ENCODE results near the gene CMC2. TPM values are rescaled to one million over a fixed set of nuclear protein-coding genes. Genes with fewer than 3 reads are reported as not detected.

CMC2 gene
- total RNA-seq, 4 donors from 2014 or later: 8.9 to 37.8 (median 34.1) TPM

- Histone ChIP-seq H3K36me3 (no peaks in the 10 kb centered on the region), H3K4me1 (no peaks in the 10 kb centered on the region), H3K27me3 (no peaks in the 10 kb centered on the region), H3K27ac (no peak overlapping the region), H3K9me3 (no peaks in the 10 kb centered on the region), H3K4me3 (no peak overlapping the region)
- TF ChIP-seq POLR2A (IDR thresholded peaks at IDR 0.05) (no peak), POLR2AphosphoS5 (IDR thresholded peaks at IDR 0.05) (no peak), CTCF (IDR thresholded peaks at IDR 0.05) (no peak), EP300 (IDR thresholded peaks at IDR 0.05) (no peak)
- 93% methylated on average over 4 of the region's 4 CpGs for WGBS
- DNase-seq (ENCODE audit: low spot score in 2 of 2): no peak
Measured at GRCh38 chr16:80968386-80969113, 38.1 kb downstream of the CMC2 start.

- 89% methylated on average over 4 of the region's 4 CpGs for WGBS
- H3K9me3 ChIP-seq: no peaks in the 10 kb centered on the region
- no peak for DNase-seq (ENCODE audit: low spot score in 2 of 2)
- H3K27me3 ChIP-seq: no peaks in the 10 kb centered on the region
- no peak for TF ChIP-seq EP300 (IDR thresholded peaks at IDR 0.05)
- no peak for TF ChIP-seq POLR2A (IDR thresholded peaks at IDR 0.05)
- TF ChIP-seq POLR2AphosphoS5 (IDR thresholded peaks at IDR 0.05): no peak
- no peak for TF ChIP-seq CTCF (IDR thresholded peaks at IDR 0.05)
- H3K36me3 ChIP-seq: no peaks in the 10 kb centered on the region
- no peak overlapping the region for H3K27ac ChIP-seq
- no peaks in the 10 kb centered on the region for H3K4me1 ChIP-seq
- H3K4me3 ChIP-seq: no peak overlapping the region
Measured at GRCh38 chr16:80966617-80967016, 40.1 kb downstream of the CMC2 start.

GRCh38 chr16:80964351-80964750, 42.3 kb downstream of the CMC2 start:
- no peaks in the 10 kb centered on the region for H3K36me3 ChIP-seq
- WGBS: 48% methylated on average over 2 of the region's 2 CpGs
- H3K27me3 ChIP-seq: no peaks in the 10 kb centered on the region
- H3K4me1 ChIP-seq: no peaks in the 10 kb centered on the region
- no peak for TF ChIP-seq EP300 (IDR thresholded peaks at IDR 0.05)
- no peak for TF ChIP-seq CTCF (IDR thresholded peaks at IDR 0.05)
- no peak for TF ChIP-seq POLR2A (IDR thresholded peaks at IDR 0.05)
- TF ChIP-seq POLR2AphosphoS5 (IDR thresholded peaks at IDR 0.05): no peak
- H3K27ac ChIP-seq: no peak overlapping the region
- H3K4me3 ChIP-seq: no peak overlapping the region
- no peak for DNase-seq (ENCODE audit: low spot score in 2 of 2)
- peaks cover 13% of the 10 kb centered on the region for H3K9me3 ChIP-seq

GRCh38 chr16:80962879-80963278, 43.8 kb downstream of the CMC2 start:
- Histone ChIP-seq H3K4me1 (no peaks in the 10 kb centered on the region), H3K36me3 (no peaks in the 10 kb centered on the region), H3K27ac (no peak overlapping the region), H3K27me3 (no peaks in the 10 kb centered on the region), H3K9me3 (peaks cover 27% of the 10 kb centered on the region), H3K4me3 (no peak overlapping the region)
- TF ChIP-seq CTCF (IDR thresholded peaks at IDR 0.05) (no peak), POLR2A (IDR thresholded peaks at IDR 0.05) (no peak), POLR2AphosphoS5 (IDR thresholded peaks at IDR 0.05) (no peak), EP300 (IDR thresholded peaks at IDR 0.05) (no peak)
- 84% methylated on average over 2 of the region's 2 CpGs for WGBS
- no peak for DNase-seq (ENCODE audit: low spot score in 2 of 2)

- no peak for TF ChIP-seq POLR2AphosphoS5 (IDR thresholded peaks at IDR 0.05)
- no peak for TF ChIP-seq EP300 (IDR thresholded peaks at IDR 0.05)
- TF ChIP-seq CTCF (IDR thresholded peaks at IDR 0.05): no peak
- TF ChIP-seq POLR2A (IDR thresholded peaks at IDR 0.05): no peak
Measured at GRCh38 chr16:80958284-80958683, 48.4 kb downstream of the CMC2 start.

More at GRCh38 chr16:80958284-80958683, 48.4 kb downstream of the CMC2 start:
- no peaks in the 10 kb centered on the region for H3K4me1 ChIP-seq
- H3K36me3 ChIP-seq: no peaks in the 10 kb centered on the region
- H3K27me3 ChIP-seq: no peaks in the 10 kb centered on the region
- no peak overlapping the region for H3K27ac ChIP-seq
- H3K4me3 ChIP-seq: no peak overlapping the region
- H3K9me3 ChIP-seq: peaks cover 38% of the 10 kb centered on the region
- DNase-seq (ENCODE audit: low spot score in 2 of 2): no peak

All from suprapubic skin (tissue), 4 donors.